HFFc6 (cell line): ENCODE results near the gene MRTFB. TPM values are rescaled to one million over a fixed set of nuclear protein-coding genes. Genes with fewer than 3 reads are reported as not detected.

Source experiments
- DNase-seq: peaks from one replicate; pipeline ENCODE4 v3.0.0-alpha.2; 2018
- H3K27ac Mint-ChIP-seq: 2 replicates; pipeline ENCODE4 v1.8.0; 2020; ENCODE audit warnings: mild to moderate bottlenecking, mixed read lengths
- H3K27me3 Mint-ChIP-seq: 2 replicates; pipeline ENCODE4 v1.8.0; 2021; ENCODE audit warnings: mild to moderate bottlenecking, moderate library complexity, mixed read lengths; ENCODE audit not compliant: insufficient read depth
- H3K36me3 Mint-ChIP-seq: 2 replicates; pipeline ENCODE4 v1.8.0; 2021; ENCODE audit warnings: low read depth, mixed read lengths
- H3K4me1 Mint-ChIP-seq: 2 replicates; pipeline ENCODE4 v1.8.0; 2020; ENCODE audit warnings: low read depth, mixed read lengths
- H3K4me3 Mint-ChIP-seq: 2 replicates; pipeline ENCODE4 v1.8.0; 2020; ENCODE audit warnings: mild to moderate bottlenecking, moderate library complexity, mixed read lengths
- H3K9me3 Mint-ChIP-seq: 2 replicates; pipeline ENCODE4 v1.8.0; 2020; ENCODE audit warnings: mild to moderate bottlenecking, mixed read lengths
- total RNA-seq, 6 experiments: library from RNA; stranded (reverse); fragmentation: NEBNext Ultra II Directional; extraction: Animal tissue kit (Norgen Biotek cat#: 25700); gene quantifications; 2 replicates in 1 of 6; 3 replicates in 5 of 6; pipeline ENCODE4 v1.2.3, GENCODE V29; 2021
- TF ChIP-seq, protein P1 (sequence below): fragments of 200-600 bp; sonication (generic); IDR thresholded peaks from 2 replicates; pipeline ENCODE4 v1.5.0; 2021; ENCODE audit warnings: antibody characterized with exemption, mild to moderate bottlenecking

MRTFB gene
- total RNA-seq, 6 experiments from 2014 or later: 10.3 to 16.9 (median 14.0) TPM

DNA sequence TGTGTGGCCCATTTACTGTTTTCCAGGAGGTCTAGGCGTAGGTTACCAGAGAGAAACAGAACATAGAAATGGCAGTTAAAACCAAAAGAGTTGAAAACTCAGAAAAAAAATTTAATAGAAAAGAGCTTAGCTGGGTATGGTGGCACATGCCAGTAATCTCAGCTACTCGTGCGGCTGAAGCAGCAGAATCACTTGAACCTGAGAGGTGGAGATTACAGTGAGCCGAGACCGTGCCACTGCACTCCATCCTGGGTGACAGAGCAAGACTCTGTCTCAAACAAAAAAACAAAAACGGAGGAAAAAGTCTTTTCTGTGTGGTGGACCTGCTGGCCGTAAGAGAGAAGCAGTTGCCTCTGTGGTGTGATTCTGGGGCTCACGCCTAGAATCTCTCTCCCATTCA, 35.8 kb downstream of the MRTFB start:
- Mint-ChIP-seq H3K27ac (no peak overlapping the region), H3K4me3 (no peak overlapping the region), H3K27me3 (no peaks in the 10 kb centered on the region), H3K4me1 (peaks cover 31% of the 10 kb centered on the region), H3K9me3 (no peaks in the 10 kb centered on the region), H3K36me3 (no peaks in the 10 kb centered on the region)
- TF ChIP-seq, protein P1, sequence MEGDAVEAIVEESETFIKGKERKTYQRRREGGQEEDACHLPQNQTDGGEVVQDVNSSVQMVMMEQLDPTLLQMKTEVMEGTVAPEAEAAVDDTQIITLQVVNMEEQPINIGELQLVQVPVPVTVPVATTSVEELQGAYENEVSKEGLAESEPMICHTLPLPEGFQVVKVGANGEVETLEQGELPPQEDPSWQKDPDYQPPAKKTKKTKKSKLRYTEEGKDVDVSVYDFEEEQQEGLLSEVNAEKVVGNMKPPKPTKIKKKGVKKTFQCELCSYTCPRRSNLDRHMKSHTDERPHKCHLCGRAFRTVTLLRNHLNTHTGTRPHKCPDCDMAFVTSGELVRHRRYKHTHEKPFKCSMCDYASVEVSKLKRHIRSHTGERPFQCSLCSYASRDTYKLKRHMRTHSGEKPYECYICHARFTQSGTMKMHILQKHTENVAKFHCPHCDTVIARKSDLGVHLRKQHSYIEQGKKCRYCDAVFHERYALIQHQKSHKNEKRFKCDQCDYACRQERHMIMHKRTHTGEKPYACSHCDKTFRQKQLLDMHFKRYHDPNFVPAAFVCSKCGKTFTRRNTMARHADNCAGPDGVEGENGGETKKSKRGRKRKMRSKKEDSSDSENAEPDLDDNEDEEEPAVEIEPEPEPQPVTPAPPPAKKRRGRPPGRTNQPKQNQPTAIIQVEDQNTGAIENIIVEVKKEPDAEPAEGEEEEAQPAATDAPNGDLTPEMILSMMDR: no peak
- DNase-seq: no peak

DNA sequence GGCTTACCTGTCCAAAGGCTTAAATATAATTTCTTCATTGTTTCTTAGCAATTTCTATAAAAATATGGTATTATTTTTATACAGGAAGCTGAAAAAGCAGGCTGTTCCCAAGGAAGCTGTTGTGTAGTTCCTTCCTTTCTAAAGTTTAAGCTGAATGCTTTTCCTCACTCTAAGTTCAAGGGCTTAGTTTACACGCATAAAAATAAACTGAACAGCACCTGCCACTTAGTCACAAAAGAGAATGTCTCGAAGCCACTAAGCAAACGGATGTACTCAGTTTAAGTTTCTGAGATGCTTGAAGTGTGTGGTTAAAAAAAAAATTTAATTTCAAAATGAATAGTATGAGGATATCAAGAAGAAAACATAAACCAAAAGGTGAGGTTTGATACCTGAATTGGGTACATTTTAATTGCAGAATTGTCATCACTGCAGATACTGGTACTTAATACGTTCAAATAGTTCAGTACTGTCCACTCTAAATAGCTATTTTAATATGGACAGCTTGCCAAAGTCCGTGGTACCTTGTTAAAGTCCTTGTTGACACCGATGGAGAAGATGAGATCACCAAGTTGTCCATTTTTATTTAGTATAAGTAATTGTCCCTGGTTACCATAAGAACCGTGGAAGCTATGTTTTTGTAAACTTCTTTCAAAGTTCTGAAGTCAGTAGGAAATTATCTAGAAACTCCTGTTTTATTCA, 38.1 kb downstream of the MRTFB start:
- H3K27me3 Mint-ChIP-seq: no peaks in the 10 kb centered on the region

DNA sequence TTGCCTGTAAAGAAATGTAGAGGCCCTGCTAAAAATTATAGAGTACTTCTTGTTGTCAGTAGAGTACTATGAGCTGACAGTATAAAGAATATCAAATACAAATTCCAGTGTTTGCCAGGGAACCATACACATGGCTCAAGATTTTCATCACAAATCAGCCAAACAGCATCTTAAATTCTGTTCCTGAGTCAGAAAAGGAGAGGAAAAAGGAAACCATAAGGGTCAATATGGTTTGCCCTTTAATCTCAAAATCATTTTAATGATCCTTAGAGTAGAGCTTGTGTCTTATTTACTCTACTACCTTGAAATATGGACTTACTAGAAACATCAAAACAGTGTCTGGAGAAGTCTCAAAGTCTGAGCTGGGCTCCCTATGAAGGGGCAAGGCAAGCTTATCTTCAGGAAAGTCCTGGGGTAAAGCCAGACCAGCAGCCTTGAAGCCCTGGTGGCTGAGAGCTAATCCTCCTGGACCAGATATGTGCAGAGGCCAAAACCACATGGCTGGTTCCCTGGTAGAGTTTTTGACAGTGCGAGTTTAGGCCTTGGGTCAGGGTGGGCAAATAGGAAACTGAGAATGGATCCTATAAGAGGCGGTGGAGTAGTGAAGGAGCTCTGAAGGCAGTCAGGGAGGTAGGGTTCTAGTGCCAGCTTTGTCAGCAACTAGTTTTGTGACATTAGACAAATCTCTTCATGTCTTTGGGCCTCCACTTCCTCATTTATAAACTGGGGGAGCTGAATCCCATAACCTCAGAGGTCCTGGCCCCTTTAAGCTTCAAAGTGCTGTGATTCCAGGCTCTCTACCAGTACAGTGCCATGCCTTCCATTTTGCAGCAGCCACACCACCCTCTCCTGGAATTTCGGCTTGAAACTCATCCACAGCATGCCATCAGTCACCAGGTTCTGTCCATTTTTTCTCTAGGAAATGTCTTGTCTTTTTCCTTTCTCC, 38.9 kb downstream of the MRTFB start:
- TF ChIP-seq, protein P1: no peak
- no peaks in the 10 kb centered on the region for H3K9me3 Mint-ChIP-seq
- no peak for DNase-seq
- no peak overlapping the region for H3K4me3 Mint-ChIP-seq
- no peak overlapping the region for H3K27ac Mint-ChIP-seq
- H3K27me3 Mint-ChIP-seq: no peaks in the 10 kb centered on the region
- no peaks in the 10 kb centered on the region for H3K36me3 Mint-ChIP-seq
- H3K4me1 Mint-ChIP-seq: peaks cover 29% of the 10 kb centered on the region

More for the DNA sequence above, 38.1 kb downstream of the MRTFB start:
- Mint-ChIP-seq H3K4me1 (peaks cover 29% of the 10 kb centered on the region), H3K4me3 (no peak overlapping the region), H3K36me3 (no peaks in the 10 kb centered on the region), H3K9me3 (no peaks in the 10 kb centered on the region), H3K27ac (no peak overlapping the region)
- DNase-seq: no peak
- TF ChIP-seq, protein P1: no peak

DNA sequence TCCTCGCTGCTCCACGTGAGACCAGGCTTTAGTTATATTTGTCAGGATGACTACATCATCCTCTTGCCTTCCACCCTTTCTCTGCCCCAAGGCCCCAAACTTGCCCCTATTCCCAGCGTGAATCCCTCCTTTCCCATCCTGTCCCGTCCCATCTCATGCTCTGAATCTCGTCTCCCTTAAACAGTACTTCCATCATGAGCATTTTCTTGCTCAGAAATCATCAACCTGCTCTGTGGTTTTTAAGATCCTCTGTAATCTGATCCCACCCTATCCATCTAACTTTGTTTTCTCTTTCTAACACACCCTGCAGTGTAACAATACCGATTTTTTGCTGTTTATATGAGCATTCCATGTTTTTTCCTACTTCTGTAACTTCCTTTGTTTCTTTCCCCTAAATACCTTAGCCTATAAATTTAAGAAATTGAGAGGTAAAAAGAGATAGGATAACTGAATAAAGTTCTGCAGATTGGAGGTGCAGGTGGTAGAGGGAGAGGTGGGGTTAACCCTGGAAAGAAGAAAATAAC, 39.7 kb downstream of the MRTFB start:
- Mint-ChIP-seq H3K4me3 (no peak overlapping the region), H3K4me1 (peaks cover 29% of the 10 kb centered on the region), H3K9me3 (no peaks in the 10 kb centered on the region), H3K36me3 (no peaks in the 10 kb centered on the region), H3K27ac (no peak overlapping the region; the same call in 1 of the 2 replicates), H3K27me3 (no peaks in the 10 kb centered on the region)
- DNase-seq: no peak
- TF ChIP-seq, protein P1: no peak

DNA sequence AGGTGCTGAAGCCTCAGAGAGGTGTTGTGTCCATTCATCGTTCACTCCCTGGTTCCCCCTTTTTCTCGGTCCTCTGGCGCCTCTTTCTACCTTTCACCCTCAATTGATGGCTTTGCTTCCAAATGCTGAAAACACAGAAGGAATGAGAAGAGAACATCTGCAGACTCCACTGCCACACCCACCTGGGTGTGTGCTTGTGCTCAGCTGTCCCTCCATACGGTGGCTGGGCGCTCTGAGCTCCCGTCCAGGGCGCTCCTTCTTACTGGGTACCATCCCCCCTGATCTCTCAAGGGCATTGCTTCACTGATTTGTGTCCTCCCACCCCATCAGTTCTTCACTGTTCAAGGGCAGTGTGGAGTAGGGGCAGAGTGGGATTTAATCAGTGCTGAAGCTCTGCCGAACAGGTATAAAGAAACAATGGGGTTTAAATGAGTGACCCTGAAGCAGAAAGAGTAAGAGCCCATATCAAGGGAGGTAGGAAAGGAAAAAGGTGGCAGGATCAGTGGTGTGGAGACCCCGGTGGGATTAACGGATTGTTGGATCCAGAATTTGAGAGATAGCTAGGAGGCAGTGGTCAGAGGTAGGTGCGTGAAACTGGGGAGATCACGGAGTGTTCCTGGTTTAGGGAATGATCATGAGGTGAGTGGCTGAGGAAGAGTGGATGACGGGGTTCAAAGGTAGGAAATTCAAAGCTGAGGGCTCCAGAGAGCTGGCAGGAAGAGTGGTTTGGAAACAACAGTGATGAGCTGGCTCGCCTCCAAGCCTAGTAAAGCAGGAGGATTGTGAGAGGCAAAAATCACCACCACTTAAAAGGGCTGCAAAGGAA, 40.8 kb downstream of the MRTFB start:
- TF ChIP-seq, protein P1: no peak
- Mint-ChIP-seq H3K9me3 (no peaks in the 10 kb centered on the region), H3K27ac (no peak overlapping the region), H3K27me3 (no peaks in the 10 kb centered on the region), H3K4me3 (no peak overlapping the region), H3K36me3 (no peaks in the 10 kb centered on the region), H3K4me1 (peaks cover 32% of the 10 kb centered on the region)
- no peak for DNase-seq
